Measurements from ENCODE around the gene CTRB1. TPM values are rescaled to one million over a fixed set of nuclear protein-coding genes. Genes with fewer than 3 reads are reported as not detected.
"Not testable (repeated sequence)": the region's sequence is repeated elsewhere in the genome, so short reads cannot be mapped to it uniquely, and the experiment has no call there.

Gene CTRB1
- total RNA-seq, 1 donor: not detected

GRCh38 chr16:75202069-75202590 is 16.7 kb upstream of the CTRB1 start:
- H3K36me3 ChIP-seq (ENCODE audit: insufficient read depth, low read length): no peaks in the 10 kb centered on the region
- H3K4me1 ChIP-seq (ENCODE audit: insufficient read depth, low read length): peaks cover 9% of the 10 kb centered on the region
- no peak overlapping the region for H3K4me2 ChIP-seq (ENCODE audit: insufficient read depth, low read length)
- H3K4me3 ChIP-seq (ENCODE audit: insufficient read depth, low read length): no peak overlapping the region
- no peak for DNase-seq (ENCODE audit: insufficient read length, low spot score, missing footprints)
- no peak overlapping the region for H3K27ac ChIP-seq (ENCODE audit: low read depth, low read length)
- H3K9me3 ChIP-seq (ENCODE audit: low read depth, low read length): no peaks in the 10 kb centered on the region
- no peaks in the 10 kb centered on the region for H3K79me2 ChIP-seq (ENCODE audit: insufficient read depth, low read length)
- TF ChIP-seq, protein P1, sequence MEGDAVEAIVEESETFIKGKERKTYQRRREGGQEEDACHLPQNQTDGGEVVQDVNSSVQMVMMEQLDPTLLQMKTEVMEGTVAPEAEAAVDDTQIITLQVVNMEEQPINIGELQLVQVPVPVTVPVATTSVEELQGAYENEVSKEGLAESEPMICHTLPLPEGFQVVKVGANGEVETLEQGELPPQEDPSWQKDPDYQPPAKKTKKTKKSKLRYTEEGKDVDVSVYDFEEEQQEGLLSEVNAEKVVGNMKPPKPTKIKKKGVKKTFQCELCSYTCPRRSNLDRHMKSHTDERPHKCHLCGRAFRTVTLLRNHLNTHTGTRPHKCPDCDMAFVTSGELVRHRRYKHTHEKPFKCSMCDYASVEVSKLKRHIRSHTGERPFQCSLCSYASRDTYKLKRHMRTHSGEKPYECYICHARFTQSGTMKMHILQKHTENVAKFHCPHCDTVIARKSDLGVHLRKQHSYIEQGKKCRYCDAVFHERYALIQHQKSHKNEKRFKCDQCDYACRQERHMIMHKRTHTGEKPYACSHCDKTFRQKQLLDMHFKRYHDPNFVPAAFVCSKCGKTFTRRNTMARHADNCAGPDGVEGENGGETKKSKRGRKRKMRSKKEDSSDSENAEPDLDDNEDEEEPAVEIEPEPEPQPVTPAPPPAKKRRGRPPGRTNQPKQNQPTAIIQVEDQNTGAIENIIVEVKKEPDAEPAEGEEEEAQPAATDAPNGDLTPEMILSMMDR (IDR thresholded peaks at IDR 0.05; ENCODE audit: extremely low read depth, low read depth, low read length): no peak
- peaks cover 13% of the 10 kb centered on the region for H3K27me3 ChIP-seq (ENCODE audit: insufficient read depth, low read length)
- no peak overlapping the region for H2AFZ ChIP-seq (ENCODE audit: low read length)
- H4K20me1 ChIP-seq (ENCODE audit: insufficient read depth, low read length): no peaks in the 10 kb centered on the region

GRCh38 chr16:75203096-75203495 is 15.7 kb upstream of the CTRB1 start:
- no peaks in the 10 kb centered on the region for H4K20me1 ChIP-seq (ENCODE audit: insufficient read depth, low read length)
- peaks cover 4% of the 10 kb centered on the region for H3K27me3 ChIP-seq (ENCODE audit: insufficient read depth, low read length)
- peak; percentile 17 for DNase-seq (ENCODE audit: insufficient read length, low spot score, missing footprints)
- peaks cover 4% of the 10 kb centered on the region for H3K4me1 ChIP-seq (ENCODE audit: insufficient read depth, low read length)
- H3K9me3 ChIP-seq (ENCODE audit: low read depth, low read length): no peaks in the 10 kb centered on the region
- no peak overlapping the region for H2AFZ ChIP-seq (ENCODE audit: low read length)
- H3K36me3 ChIP-seq (ENCODE audit: insufficient read depth, low read length): no peaks in the 10 kb centered on the region
- H3K4me3 ChIP-seq (ENCODE audit: insufficient read depth, low read length): no peak overlapping the region
- H3K79me2 ChIP-seq (ENCODE audit: insufficient read depth, low read length): no peaks in the 10 kb centered on the region
- TF ChIP-seq, protein P1 (IDR thresholded peaks at IDR 0.05; ENCODE audit: extremely low read depth, low read depth, low read length): no peak
- no peak overlapping the region for H3K4me2 ChIP-seq (ENCODE audit: insufficient read depth, low read length)
- H3K27ac ChIP-seq (ENCODE audit: low read depth, low read length): no peak overlapping the region

DNA sequence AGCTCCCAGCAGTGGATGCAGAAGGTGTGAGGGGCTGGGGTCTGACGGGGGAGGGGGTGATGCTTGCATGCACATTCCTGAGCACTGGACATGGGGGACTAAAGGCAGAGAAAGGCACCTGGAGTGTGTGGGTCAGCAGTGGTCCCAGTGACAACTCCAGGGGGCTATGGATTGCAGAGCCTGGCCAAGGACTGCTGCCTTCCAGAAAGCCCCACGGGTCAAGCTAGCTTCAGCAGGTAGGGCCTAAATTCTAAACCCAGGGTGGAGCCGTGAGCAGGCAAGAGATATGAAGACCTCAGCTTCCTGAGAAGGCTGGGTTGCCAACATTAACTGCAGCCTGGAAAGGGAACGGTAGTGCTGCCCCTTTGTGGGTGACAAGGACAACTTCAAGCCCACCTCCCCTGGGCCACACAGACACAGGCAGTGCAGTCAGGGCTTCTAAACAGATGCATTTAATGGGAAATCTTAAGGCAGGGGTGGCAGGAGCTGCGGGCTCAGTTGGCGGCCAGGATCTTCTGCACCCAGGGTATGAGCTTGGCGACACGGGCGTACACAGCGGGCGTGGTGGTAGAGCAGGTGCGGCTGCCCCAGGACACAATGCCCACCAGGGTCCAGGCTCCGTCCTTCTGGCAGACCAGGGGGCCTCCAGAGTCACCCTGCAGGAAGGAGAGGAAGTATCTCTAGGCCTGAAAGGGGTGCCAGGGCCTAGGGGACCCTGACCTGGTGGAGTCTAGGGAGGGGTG is 14.9 kb upstream of the CTRB1 start:
- no peaks in the 10 kb centered on the region for H4K20me1 ChIP-seq (ENCODE audit: insufficient read depth, low read length)
- no peaks in the 10 kb centered on the region for H3K79me2 ChIP-seq (ENCODE audit: insufficient read depth, low read length)
- H3K4me3 ChIP-seq (ENCODE audit: insufficient read depth, low read length): no peak overlapping the region
- H3K27ac ChIP-seq (ENCODE audit: low read depth, low read length): no peak overlapping the region
- H3K9me3 ChIP-seq (ENCODE audit: low read depth, low read length): no peaks in the 10 kb centered on the region
- DNase-seq (ENCODE audit: insufficient read length, low spot score, missing footprints): peak; percentile 57
- no peaks in the 10 kb centered on the region for H3K27me3 ChIP-seq (ENCODE audit: insufficient read depth, low read length)
- H3K4me2 ChIP-seq (ENCODE audit: insufficient read depth, low read length): no peak overlapping the region
- H3K4me1 ChIP-seq (ENCODE audit: insufficient read depth, low read length): no peaks in the 10 kb centered on the region
- TF ChIP-seq, protein P1 (IDR thresholded peaks at IDR 0.05; ENCODE audit: extremely low read depth, low read depth, low read length): no peak
- H3K36me3 ChIP-seq (ENCODE audit: insufficient read depth, low read length): no peaks in the 10 kb centered on the region
- H2AFZ ChIP-seq (ENCODE audit: low read length): no peak overlapping the region

DNA sequence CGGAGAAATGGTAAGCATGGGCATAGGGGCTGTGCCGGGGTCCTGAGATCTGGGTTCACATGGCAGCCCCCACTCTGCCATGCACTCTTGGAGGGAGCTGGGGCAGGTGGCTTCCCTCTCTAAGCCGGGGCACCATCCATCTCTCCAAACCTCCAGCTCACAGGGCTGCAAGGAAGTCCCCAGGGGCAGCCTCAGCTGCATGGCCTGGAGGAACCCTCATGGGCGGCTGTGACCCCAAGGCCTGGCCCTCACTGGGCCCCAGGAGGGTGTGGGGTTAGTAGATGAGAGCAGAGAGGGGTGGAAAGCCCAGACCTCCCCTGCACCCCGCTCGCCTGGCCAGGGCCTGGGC is 14.4 kb upstream of the CTRB1 start:
- no peak overlapping the region for H3K27ac ChIP-seq (ENCODE audit: low read depth, low read length)
- no peaks in the 10 kb centered on the region for H3K79me2 ChIP-seq (ENCODE audit: insufficient read depth, low read length)
- H3K4me2 ChIP-seq (ENCODE audit: insufficient read depth, low read length): no peak overlapping the region
- no peak for DNase-seq (ENCODE audit: insufficient read length, low spot score, missing footprints)
- H3K36me3 ChIP-seq (ENCODE audit: insufficient read depth, low read length): no peaks in the 10 kb centered on the region
- H3K27me3 ChIP-seq (ENCODE audit: insufficient read depth, low read length): no peaks in the 10 kb centered on the region
- H3K4me1 ChIP-seq (ENCODE audit: insufficient read depth, low read length): no peaks in the 10 kb centered on the region
- no peaks in the 10 kb centered on the region for H3K9me3 ChIP-seq (ENCODE audit: low read depth, low read length)
- no peaks in the 10 kb centered on the region for H4K20me1 ChIP-seq (ENCODE audit: insufficient read depth, low read length)
- no peak overlapping the region for H2AFZ ChIP-seq (ENCODE audit: low read length)
- no peak overlapping the region for H3K4me3 ChIP-seq (ENCODE audit: insufficient read depth, low read length)
- TF ChIP-seq, protein P1 (IDR thresholded peaks at IDR 0.05; ENCODE audit: extremely low read depth, low read depth, low read length): no peak

GRCh38 chr16:75204905-75205304 is 13.9 kb upstream of the CTRB1 start:
- H3K27ac ChIP-seq (ENCODE audit: low read depth, low read length); H3K79me2 ChIP-seq (ENCODE audit: insufficient read depth, low read length); H4K20me1 ChIP-seq (ENCODE audit: insufficient read depth, low read length); H3K36me3 ChIP-seq (ENCODE audit: insufficient read depth, low read length); H3K27me3 ChIP-seq (ENCODE audit: insufficient read depth, low read length); H3K9me3 ChIP-seq (ENCODE audit: low read depth, low read length); H3K4me1 ChIP-seq (ENCODE audit: insufficient read depth, low read length); DNase-seq (ENCODE audit: insufficient read length, low spot score, missing footprints); H2AFZ ChIP-seq (ENCODE audit: low read length); H3K4me2 ChIP-seq (ENCODE audit: insufficient read depth, low read length); H3K4me3 ChIP-seq (ENCODE audit: insufficient read depth, low read length): not testable (repeated sequence)

DNA sequence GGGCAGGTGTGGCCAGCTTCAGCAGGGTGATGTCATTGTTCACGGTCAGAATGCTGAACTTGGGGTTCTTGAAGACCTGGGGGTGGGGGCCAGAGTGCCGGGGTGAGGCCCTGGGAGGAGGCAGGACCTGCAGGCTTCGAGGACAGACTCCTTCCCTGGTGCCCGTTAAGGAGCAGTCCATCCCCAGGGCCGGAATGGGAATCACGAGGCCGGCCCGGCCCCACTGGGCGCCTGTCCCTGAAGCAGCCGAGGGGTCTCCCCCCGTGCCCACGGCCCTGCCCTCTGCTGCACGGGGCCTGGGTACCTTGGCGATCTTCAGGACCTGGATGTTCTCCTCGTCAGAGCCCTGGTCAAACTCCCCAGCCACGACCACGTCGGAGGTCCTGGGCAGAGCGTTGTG is 13.3 kb upstream of the CTRB1 start:
- H3K4me1 ChIP-seq (ENCODE audit: insufficient read depth, low read length); H3K27ac ChIP-seq (ENCODE audit: low read depth, low read length): not testable (repeated sequence)

More for the DNA sequence above, 13.3 kb upstream of the CTRB1 start:
- H3K36me3 ChIP-seq (ENCODE audit: insufficient read depth, low read length); H4K20me1 ChIP-seq (ENCODE audit: insufficient read depth, low read length); H3K27me3 ChIP-seq (ENCODE audit: insufficient read depth, low read length); H3K4me2 ChIP-seq (ENCODE audit: insufficient read depth, low read length); H3K4me3 ChIP-seq (ENCODE audit: insufficient read depth, low read length); H2AFZ ChIP-seq (ENCODE audit: low read length); H3K79me2 ChIP-seq (ENCODE audit: insufficient read depth, low read length); H3K9me3 ChIP-seq (ENCODE audit: low read depth, low read length); DNase-seq (ENCODE audit: insufficient read length, low spot score, missing footprints): not testable (repeated sequence)

Data from osteoblast (primary cell).